ENCODE results near the gene TMEM187.

DNA sequence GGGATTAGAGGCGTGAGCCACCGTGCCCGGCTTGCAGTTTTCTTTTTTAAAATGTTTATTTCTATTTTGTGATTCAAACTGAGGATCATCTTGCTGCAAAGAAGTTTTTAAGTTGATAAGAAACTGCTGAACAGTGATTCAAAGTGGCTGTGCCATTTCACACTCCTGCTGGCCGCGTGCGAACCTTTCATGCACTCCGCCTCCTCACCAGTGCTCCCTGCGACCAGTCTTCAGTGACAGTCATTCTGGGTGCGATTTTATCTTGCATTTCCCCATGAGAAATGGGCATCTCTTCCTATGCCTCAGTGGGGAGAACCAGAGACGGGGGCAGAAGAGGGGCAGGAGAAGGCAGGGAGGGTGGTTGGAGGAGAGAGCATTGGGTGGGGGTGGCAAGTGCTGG is 21.4 kb downstream of the TMEM187 start:
- TF ChIP-seq, protein P1, sequence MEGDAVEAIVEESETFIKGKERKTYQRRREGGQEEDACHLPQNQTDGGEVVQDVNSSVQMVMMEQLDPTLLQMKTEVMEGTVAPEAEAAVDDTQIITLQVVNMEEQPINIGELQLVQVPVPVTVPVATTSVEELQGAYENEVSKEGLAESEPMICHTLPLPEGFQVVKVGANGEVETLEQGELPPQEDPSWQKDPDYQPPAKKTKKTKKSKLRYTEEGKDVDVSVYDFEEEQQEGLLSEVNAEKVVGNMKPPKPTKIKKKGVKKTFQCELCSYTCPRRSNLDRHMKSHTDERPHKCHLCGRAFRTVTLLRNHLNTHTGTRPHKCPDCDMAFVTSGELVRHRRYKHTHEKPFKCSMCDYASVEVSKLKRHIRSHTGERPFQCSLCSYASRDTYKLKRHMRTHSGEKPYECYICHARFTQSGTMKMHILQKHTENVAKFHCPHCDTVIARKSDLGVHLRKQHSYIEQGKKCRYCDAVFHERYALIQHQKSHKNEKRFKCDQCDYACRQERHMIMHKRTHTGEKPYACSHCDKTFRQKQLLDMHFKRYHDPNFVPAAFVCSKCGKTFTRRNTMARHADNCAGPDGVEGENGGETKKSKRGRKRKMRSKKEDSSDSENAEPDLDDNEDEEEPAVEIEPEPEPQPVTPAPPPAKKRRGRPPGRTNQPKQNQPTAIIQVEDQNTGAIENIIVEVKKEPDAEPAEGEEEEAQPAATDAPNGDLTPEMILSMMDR (conservative IDR thresholded peaks at IDR 0.05) = no peak
- no peak for TF ChIP-seq ZFX (IDR thresholded peaks at IDR 0.05)
